ENCODE measurements around the gene SDK2.

Gene SDK2

GRCh38 chr17:73286863-73287296, 357.4 kb downstream of the SDK2 start:
- no peak for DNase-seq

- DNase-seq = no peak
These were observed 358.1 kb downstream of the SDK2 start for GRCh38 chr17:73285916-73286862.

GRCh38 chr17:73285603-73285908, 358.7 kb downstream of the SDK2 start:
- DNase-seq = no peak

- DNase-seq = no peak
These were observed 359.2 kb downstream of the SDK2 start for GRCh38 chr17:73284906-73285602.
